Left lung (tissue), 10 donors: Measurements from ENCODE around the gene PCSK6. TPM values are rescaled to one million over a fixed set of nuclear protein-coding genes. Genes with fewer than 3 reads are reported as not detected.
A peak's percentile ranks its signal among the peaks of the same experiment; 100 is the strongest.

Source experiments
- ATAC-seq: fragments of 200-7000 bp; cut with Tn5 transposase; one replicate; pipeline ENCODE4 v1.9.1; 2020; ENCODE audit warnings: moderate library complexity
- DNase-seq, 4 donors: peaks; one replicate each; pipeline ENCODE4 v3.0.0-alpha.2; 2013 to 2020
- H3K27ac ChIP-seq, 2 donors: fragments of 200-600 bp; sonication (generic) in 1 of 2; one replicate each; pipeline versions ENCODE4 v1.5.0 to v1.8.0; 2020 to 2021
- H3K27me3 ChIP-seq, 2 donors: fragments of 200-600 bp; sonication (generic) in 1 of 2; one replicate each; pipeline versions ENCODE4 v1.5.0 to v1.8.0; 2020 to 2021
- H3K36me3 ChIP-seq, 2 donors: fragments of 200-600 bp; sonication (generic) in 1 of 2; one replicate each; pipeline versions ENCODE4 v1.5.0 to v1.8.0; 2020 to 2021
- H3K4me1 ChIP-seq, 2 donors: fragments of 200-600 bp; one replicate each; pipeline ENCODE4 v1.8.0; 2021
- H3K4me3 ChIP-seq, 2 donors: fragments of 200-600 bp; sonication (generic) in 1 of 2; one replicate each; pipeline versions ENCODE4 v1.5.0 to v1.8.0; 2020 to 2021; ENCODE audit warnings: mild to moderate bottlenecking in 1 of 2
- H3K9me3 ChIP-seq, 2 donors: fragments of 200-600 bp; sonication (generic) in 1 of 2; one replicate each; pipeline versions ENCODE4 v1.5.0 to v1.8.0; 2020 to 2021
- CTCF ChIP-seq, 2 donors: fragments of 200-600 bp; sonication (generic) in 1 of 2; IDR thresholded peaks; one replicate each; pipeline versions ENCODE4 v1.5.0 to v1.8.0; 2021; ENCODE audit warnings: antibody characterized with exemption in 2 of 2
- intact Hi-C, 2 donors: fragments of 100-400 bp; cut with DNase I; formaldehyde crosslinking; loops; one replicate each; pipeline versions ENCODE4 v1.11.2 to v1.14.2; 2022
- polyA plus RNA-seq, 6 donors: library from polyadenylated mRNA; unstranded; fragments of 120-200 nt; gene quantifications; one replicate each; pipeline ENCODE4 v1.2.1, GENCODE V29; 2013; ENCODE audit not compliant: insufficient read length in 6 of 6
- total RNA-seq, 2 donors: library from RNA; stranded (reverse); fragmentation: NEBNext Ultra II Directional; extraction: Animal tissue kit (Norgen Biotek cat#: 25700); gene quantifications; one replicate each; pipeline ENCODE4 v1.2.1, GENCODE V29; 2021
- donor health status: DM: no; HTN: yes; CAD: no.
- donor health status: DM: no; HTN: no; CAD: no.

PCSK6 gene
- total and polyA plus RNA-seq, 8 donors = 7.7 to 25.7 (median 22.8) TPM

GRCh38 chr15:101431748-101432147 is 57.8 kb downstream of the PCSK6 start:
- no peaks in the 10 kb centered on the region for H3K9me3 ChIP-seq
- no peaks in the 10 kb centered on the region for H3K4me1 ChIP-seq
- ATAC-seq = no peak
- intact Hi-C loops = no loop called here
- no peak overlapping the region for H3K4me3 ChIP-seq
- no peak overlapping the region for H3K27ac ChIP-seq
- TF ChIP-seq CTCF (IDR thresholded peaks at IDR 0.05) = no peak
- no peaks in the 10 kb centered on the region for H3K36me3 ChIP-seq
- H3K27me3 ChIP-seq = peaks cover 0 to 5% of the 10 kb centered on the region in 2 donors
- no peak for DNase-seq

GRCh38 chr15:101431301-101431700 is 58.2 kb downstream of the PCSK6 start:
- H3K4me3 ChIP-seq = no peak overlapping the region
- H3K27ac ChIP-seq = no peak overlapping the region
- H3K36me3 ChIP-seq = no peaks in the 10 kb centered on the region
- H3K9me3 ChIP-seq = no peaks in the 10 kb centered on the region
- no peak for TF ChIP-seq CTCF (IDR thresholded peaks at IDR 0.05)
- no peak for ATAC-seq
- intact Hi-C loops = no loop called here
- H3K27me3 ChIP-seq = peaks cover 0 to 5% of the 10 kb centered on the region in 2 donors
- DNase-seq = no peak
- no peaks in the 10 kb centered on the region for H3K4me1 ChIP-seq

- Histone ChIP-seq H3K9me3 (no peaks in the 10 kb centered on the region), H3K36me3 (no peaks in the 10 kb centered on the region), H3K4me1 (no peaks in the 10 kb centered on the region), H3K27me3 (peaks cover 0 to 2% of the 10 kb centered on the region in 2 donors), H3K4me3 (no peak overlapping the region), H3K27ac (no peak overlapping the region)
- intact Hi-C loops = no loop called here
- ATAC-seq (no peak), DNase-seq (peak in 1 of 4 donors; percentile 70)
- no peak for TF ChIP-seq CTCF (IDR thresholded peaks at IDR 0.05)
These were observed 59.9 kb downstream of the PCSK6 start for GRCh38 chr15:101429646-101430045.

- no peak overlapping the region for H3K27ac ChIP-seq
- TF ChIP-seq CTCF (IDR thresholded peaks at IDR 0.05) = no peak
- no peak for ATAC-seq
- DNase-seq = no peak
- H3K9me3 ChIP-seq = no peaks in the 10 kb centered on the region
- no peak overlapping the region for H3K4me3 ChIP-seq
- H3K27me3 ChIP-seq = no peaks in the 10 kb centered on the region
- no peaks in the 10 kb centered on the region for H3K36me3 ChIP-seq
- no peaks in the 10 kb centered on the region for H3K4me1 ChIP-seq
- intact Hi-C loops = no loop called here
These were observed 60.3 kb downstream of the PCSK6 start for GRCh38 chr15:101429191-101429590.

GRCh38 chr15:101428758-101429157 is 60.7 kb downstream of the PCSK6 start:
- ATAC-seq (no peak), DNase-seq (no peak)
- Histone ChIP-seq H3K4me1 (no peaks in the 10 kb centered on the region), H3K9me3 (no peaks in the 10 kb centered on the region), H3K27me3 (no peaks in the 10 kb centered on the region), H3K27ac (no peak overlapping the region), H3K4me3 (no peak overlapping the region), H3K36me3 (no peaks in the 10 kb centered on the region)
- no peak for TF ChIP-seq CTCF (IDR thresholded peaks at IDR 0.05)
- intact Hi-C loops = no loop called here
